Neuronal stem cell (in vitro differentiated cells): Measurements from ENCODE around the gene ADAMTSL5.
A peak's percentile ranks its signal among the peaks of the same experiment; 100 is the strongest.

Source experiments
- DNase-seq: peaks from one replicate; pipeline ENCODE4 v3.0.0-alpha.2; 2013; ENCODE audit warnings: low spot score
- H2AFZ ChIP-seq: one replicate; pipeline ENCODE4 v1.6.1; 2013; ENCODE audit warnings: mild to moderate bottlenecking, low read length, inconsistent platforms
- H2AK5ac ChIP-seq: 2 replicates; pipeline ENCODE4 v1.6.1; 2013; ENCODE audit warnings: low read depth, mild to moderate bottlenecking, inconsistent platforms, low read length, moderate library complexity, mixed read lengths
- H2BK120ac ChIP-seq: 2 replicates; pipeline ENCODE4 v1.6.1; 2013; ENCODE audit warnings: low read depth, mild to moderate bottlenecking, inconsistent platforms, low read length, moderate library complexity, mixed read lengths
- H2BK12ac ChIP-seq: one replicate; pipeline ENCODE4 v1.6.1; 2013; ENCODE audit warnings: low read length, inconsistent platforms
- H2BK15ac ChIP-seq: 2 replicates; pipeline ENCODE4 v1.6.1; 2013; ENCODE audit warnings: mild to moderate bottlenecking, low read length, inconsistent platforms, mixed read lengths
- H2BK5ac ChIP-seq: one replicate; pipeline ENCODE4 v1.6.1; 2013; ENCODE audit warnings: inconsistent platforms, mild to moderate bottlenecking, low read length, moderate library complexity
- H3K14ac ChIP-seq: one replicate; pipeline ENCODE4 v1.6.1; 2013; ENCODE audit warnings: low read length, inconsistent platforms
- H3K18ac ChIP-seq: 2 replicates; pipeline ENCODE4 v1.6.1; 2013; ENCODE audit warnings: low read length, inconsistent platforms
- H3K23ac ChIP-seq: 2 replicates; pipeline ENCODE4 v1.6.1; 2013; ENCODE audit warnings: low read depth, mild to moderate bottlenecking, mixed read lengths, low read length, inconsistent platforms; ENCODE audit not compliant: poor library complexity
- H3K27ac ChIP-seq: replicated peaks from 3 replicates; pipeline ENCODE4 v1.5.1; 2013; ENCODE audit warnings: low read length, inconsistent platforms
- H3K27me3 ChIP-seq, 3 experiments: 2 replicates each; pipeline ENCODE4 v1.6.1; 2013; ENCODE audit warnings: low read length in 3 of 3, mild to moderate bottlenecking in 2 of 3, inconsistent platforms in 1 of 3, low read depth in 1 of 3, mixed read lengths in 1 of 3, moderate library complexity in 1 of 3; ENCODE audit not compliant: control insufficient read depth in 3 of 3, insufficient read depth in 3 of 3
- H3K36me3 ChIP-seq, 2 donors: replicated peaks in 1 of 2; 2 replicates each; pipeline ENCODE4 v1.6.1; 2013; ENCODE audit warnings: low read length in 2 of 2; ENCODE audit not compliant: control insufficient read depth in 2 of 2, insufficient read depth in 2 of 2
- H3K4ac ChIP-seq: 2 replicates; pipeline ENCODE4 v1.6.1; 2013; ENCODE audit warnings: inconsistent platforms, mild to moderate bottlenecking, low read length, moderate library complexity
- H3K4me1 ChIP-seq, 2 donors: 1 replicate in 1 of 2; 2 replicates in 1 of 2; pipeline ENCODE4 v1.6.1; 2013; ENCODE audit warnings: low read length in 2 of 2, low read depth in 1 of 2; ENCODE audit not compliant: control insufficient read depth in 2 of 2, insufficient read depth in 1 of 2
- H3K4me2 ChIP-seq: one replicate; pipeline ENCODE4 v1.6.1; 2013; ENCODE audit warnings: mild to moderate bottlenecking, low read length, inconsistent platforms; ENCODE audit not compliant: insufficient read depth, poor library complexity, severe bottlenecking
- H3K4me3 ChIP-seq, 2 donors: 2 replicates each; pipeline ENCODE4 v1.5.1; 2013; ENCODE audit warnings: low read length in 2 of 2, mild to moderate bottlenecking in 2 of 2, inconsistent platforms in 1 of 2, moderate library complexity in 1 of 2
- H3K79me1 ChIP-seq: one replicate; pipeline ENCODE4 v1.6.1; 2013; ENCODE audit warnings: low read depth, mild to moderate bottlenecking, inconsistent platforms, low read length, moderate library complexity
- H3K9ac ChIP-seq: one replicate; pipeline ENCODE4 v1.6.1; 2013; ENCODE audit warnings: mild to moderate bottlenecking, low read depth, low read length, inconsistent platforms; ENCODE audit not compliant: poor library complexity
- H3K9me3 ChIP-seq, 2 donors: replicated peaks in 1 of 2; 2 replicates each; pipeline versions ENCODE3 to v1.6.1; 2013; ENCODE audit warnings: low read length in 2 of 2, mild to moderate bottlenecking in 2 of 2, inconsistent platforms in 1 of 2, low read depth in 1 of 2, mixed read lengths in 1 of 2, moderate library complexity in 1 of 2; ENCODE audit not compliant: control insufficient read depth in 2 of 2, insufficient read depth in 1 of 2
- H4K8ac ChIP-seq: one replicate; pipeline ENCODE4 v1.6.1; 2013; ENCODE audit warnings: low read depth, mild to moderate bottlenecking, inconsistent platforms, low read length, moderate library complexity
- H4K91ac ChIP-seq: one replicate; pipeline ENCODE4 v1.6.1; 2013; ENCODE audit warnings: low read length, low read depth, mild to moderate bottlenecking, inconsistent platforms; ENCODE audit not compliant: poor library complexity
- WGBS, 2 donors: extraction: QIAGEN DNeasy Blood & Tissue Kit; methylation state at CpG; one replicate each; pipeline ENCODE4 v1.1.7; 2013; ENCODE audit warnings: missing lambda C conversion rate in 2 of 2, mixed read lengths in 1 of 2; ENCODE audit not compliant: insufficient read length in 2 of 2, insufficient replicate concordance in 1 of 2; ENCODE audit errors: extremely low coverage in 2 of 2; 5-methylcytosine and 5-hydroxymethylcytosine counted together

ADAMTSL5 gene

DNA sequence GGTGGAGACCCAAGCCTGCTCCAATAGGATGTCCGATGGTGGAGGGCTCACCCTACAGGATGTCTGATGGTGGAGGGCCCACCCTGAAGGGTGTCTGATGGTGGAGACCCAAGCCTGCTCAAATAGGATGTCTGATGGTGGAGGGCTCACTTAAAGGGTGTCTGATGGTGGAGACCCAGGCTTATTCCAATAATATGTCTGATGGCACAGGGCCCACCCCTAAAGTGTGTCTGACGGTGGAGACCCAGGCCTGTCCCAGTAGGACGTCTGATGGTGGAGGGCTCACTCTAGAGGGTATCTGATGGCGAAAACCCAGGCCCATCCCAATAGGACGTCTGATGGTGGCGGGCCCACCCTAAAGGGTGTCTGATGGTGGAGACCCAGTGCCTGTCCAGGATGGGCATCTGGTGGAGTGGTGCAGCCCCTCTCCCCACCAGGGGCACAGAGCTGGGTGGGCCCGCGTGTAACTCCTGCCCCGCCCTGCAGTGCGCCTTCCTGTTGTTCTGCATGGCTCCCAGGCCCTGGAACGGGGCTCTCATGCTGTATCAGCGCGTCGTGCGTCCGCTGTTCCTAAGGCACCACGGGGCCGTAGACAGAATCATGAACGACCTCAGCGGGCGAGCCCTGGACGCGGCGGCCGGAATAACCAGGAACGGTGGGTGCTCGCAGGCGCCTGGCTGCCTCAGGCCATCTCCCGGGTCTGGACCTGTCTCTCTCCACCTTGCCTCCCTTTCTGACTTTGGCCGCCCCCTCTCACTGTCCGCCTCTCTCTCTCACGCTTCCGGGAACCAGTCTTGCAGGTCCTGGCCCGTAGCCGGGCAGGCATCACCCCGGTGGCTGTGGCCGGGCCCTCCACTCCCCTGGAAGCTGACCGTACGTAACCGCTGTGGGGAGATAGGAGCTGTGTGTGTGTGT lies 16.8 kb downstream of the ADAMTSL5 start:
- H3K4me2 ChIP-seq, result no peak overlapping the region
- DNase-seq, result no peak
- no peak overlapping the region for H3K27ac ChIP-seq
- WGBS, 2 donors, result no CpG with 5 or more reads among the region's 40 CpGs
- H3K79me1 ChIP-seq, result no peaks in the 10 kb centered on the region
- no peak overlapping the region for H3K14ac ChIP-seq
- H2AFZ ChIP-seq, result no peak overlapping the region
- H3K27me3 ChIP-seq, result peaks cover 3 to 18% (median 14%) of the 10 kb centered on the region in 3 experiments
- no peak overlapping the region for H3K9ac ChIP-seq
- peak overlapping the region; percentile 96 for H2AK5ac ChIP-seq
- H2BK12ac ChIP-seq, result no peak overlapping the region
- H2BK5ac ChIP-seq, result peak overlapping the region; percentile 44
- peaks cover 15% of the 10 kb centered on the region in 2 donors for H3K4me1 ChIP-seq
- no peak overlapping the region for H3K4me3 ChIP-seq
- no peak overlapping the region for H2BK120ac ChIP-seq
- H3K36me3 ChIP-seq, result no peaks in the 10 kb centered on the region
- H4K8ac ChIP-seq, result no peak overlapping the region
- H2BK15ac ChIP-seq, result peak overlapping the region; percentile 67
- H4K91ac ChIP-seq, result no peak overlapping the region
- H3K4ac ChIP-seq, result no peak overlapping the region
- H3K18ac ChIP-seq, result peak overlapping the region; percentile 28
- peak overlapping the region; percentile 29 for H3K23ac ChIP-seq
- H3K9me3 ChIP-seq, result no peaks in the 10 kb centered on the region

- DNase-seq, result no peak
- Histone ChIP-seq H3K4me2 (no peak overlapping the region), H3K27me3 (peaks cover 3 to 18% (median 14%) of the 10 kb centered on the region in 3 experiments), H2BK15ac (peak overlapping the region; percentile 71), H2BK120ac (no peak overlapping the region), H2BK12ac (peak overlapping the region; percentile 94), H3K79me1 (no peaks in the 10 kb centered on the region), H3K27ac (no peak overlapping the region), H3K9ac (peak overlapping the region; percentile 44), H3K18ac (peak overlapping the region; percentile 64), H3K14ac (peak overlapping the region; percentile 38), H4K8ac (no peak overlapping the region), H3K4me3 (no peak overlapping the region), H3K9me3 (no peaks in the 10 kb centered on the region), H4K91ac (no peak overlapping the region), H2BK5ac (peak overlapping the region; percentile 66), H3K4me1 (peaks cover 15% of the 10 kb centered on the region in 2 donors), H2AK5ac (peak overlapping the region; percentile 68), H3K4ac (no peak overlapping the region), H2AFZ (no peak overlapping the region), H3K23ac (peak overlapping the region; percentile 31), H3K36me3 (no peaks in the 10 kb centered on the region)
- WGBS, 2 donors, result no CpG with 5 or more reads among the region's 37 CpGs
Measured at GRCh38 chr19:1495051-1495798, 17.6 kb downstream of the ADAMTSL5 start.

- no peaks in the 10 kb centered on the region for H3K79me1 ChIP-seq
- H3K36me3 ChIP-seq, result no peaks in the 10 kb centered on the region
- no CpG with 5 or more reads among the region's 15 CpGs for WGBS, 2 donors
- no peak for DNase-seq
- H3K4ac ChIP-seq, result peak overlapping the region; percentile 37
- H3K18ac ChIP-seq, result no peak overlapping the region
- no peak overlapping the region for H2BK5ac ChIP-seq
- H3K9me3 ChIP-seq, result no peaks in the 10 kb centered on the region
- H3K14ac ChIP-seq, result no peak overlapping the region
- H3K27ac ChIP-seq, result no peak overlapping the region
- no peak overlapping the region for H2BK120ac ChIP-seq
- no peak overlapping the region for H3K23ac ChIP-seq
- no peak overlapping the region for H2BK12ac ChIP-seq
- peaks cover 3 to 18% (median 14%) of the 10 kb centered on the region in 3 experiments for H3K27me3 ChIP-seq
- H3K4me1 ChIP-seq, result peaks cover 20 to 23% of the 10 kb centered on the region in 2 donors
- H2AK5ac ChIP-seq, result no peak overlapping the region
- H3K4me3 ChIP-seq, result no peak overlapping the region
- peak overlapping the region; percentile 55 for H2BK15ac ChIP-seq
- H4K8ac ChIP-seq, result no peak overlapping the region
- H3K9ac ChIP-seq, result no peak overlapping the region
- H3K4me2 ChIP-seq, result no peak overlapping the region
- H2AFZ ChIP-seq, result no peak overlapping the region
- H4K91ac ChIP-seq, result no peak overlapping the region
Measured at GRCh38 chr19:1494115-1494815, 18.6 kb downstream of the ADAMTSL5 start.
